Lung (tissue), 12 donors: ENCODE measurements around the gene FBXO31. TPM values are rescaled to one million over a fixed set of nuclear protein-coding genes. Genes with fewer than 3 reads are reported as not detected.

Experiments
- ATAC-seq: fragments of 200-7000 bp; cut with Tn5 transposase; one replicate; pipeline ENCODE4 v1.9.1; 2020; ENCODE audit warnings: moderate number of reproducible peaks; ENCODE audit not compliant: insufficient read depth, low FRiP score
- DNase-seq, 3 donors: peaks; one replicate each; pipeline ENCODE4 v3.0.0-alpha.2; 2013 to 2017
- H3K27ac ChIP-seq, 2 donors: one replicate each; pipeline ENCODE4 v1.5.1; 2013; ENCODE audit warnings: mild to moderate bottlenecking in 2 of 2, moderate library complexity in 2 of 2, control low read depth in 1 of 2, inconsistent platforms in 1 of 2, low read depth in 1 of 2, low read length in 1 of 2
- H3K27me3 ChIP-seq, 3 donors: one replicate each; pipeline ENCODE4 v1.5.1; 2013; ENCODE audit warnings: low read length in 2 of 3; ENCODE audit not compliant: control insufficient read depth in 3 of 3, insufficient read depth in 3 of 3
- H3K36me3 ChIP-seq, 4 donors: one replicate each; pipeline ENCODE4 v1.5.1; 2013; ENCODE audit warnings: low read length in 4 of 4, mild to moderate bottlenecking in 1 of 4, moderate library complexity in 1 of 4; ENCODE audit not compliant: control insufficient read depth in 4 of 4, insufficient read depth in 4 of 4
- H3K4me1 ChIP-seq, 5 donors: one replicate each; pipeline ENCODE4 v1.5.1; 2013; ENCODE audit warnings: low read length in 5 of 5, mild to moderate bottlenecking in 2 of 5, moderate library complexity in 1 of 5; ENCODE audit not compliant: control insufficient read depth in 5 of 5, insufficient read depth in 5 of 5
- H3K4me3 ChIP-seq: one replicate; pipeline ENCODE4 v1.5.1; 2013; ENCODE audit warnings: mild to moderate bottlenecking, control low read depth, moderate library complexity
- H3K9ac ChIP-seq, 2 donors: one replicate each; pipeline ENCODE4 v1.5.1; 2013; ENCODE audit warnings: low read length in 2 of 2, control low read depth in 1 of 2; ENCODE audit not compliant: insufficient read depth in 1 of 2
- H3K9me3 ChIP-seq, 4 donors: one replicate each; pipeline ENCODE4 v1.5.1; 2013; ENCODE audit warnings: low read length in 3 of 4, mild to moderate bottlenecking in 1 of 4, moderate library complexity in 1 of 4; ENCODE audit not compliant: control insufficient read depth in 4 of 4, insufficient read depth in 3 of 4
- WGBS, 2 donors: extraction: QIAGEN DNeasy Blood & Tissue Kit; methylation state at CpG; one replicate each; pipeline ENCODE4 v1.1.7; 2013; 5-methylcytosine and 5-hydroxymethylcytosine counted together
- polyA plus RNA-seq, 2 donors: library from polyadenylated mRNA; stranded (reverse); fragments of 200-250 nt; gene quantifications; one replicate each; pipeline ENCODE4 v1.2.1, GENCODE V29; 2013
- total RNA-seq, 2 donors: library from RNA; depleted of rRNA in 1 of 2; stranded (reverse); fragments of >200 nt in 1 of 2; gene quantifications; one replicate each; pipeline ENCODE4 v1.2.1, GENCODE V29; 2014 to 2021
- TF ChIP-seq, protein P1 (sequence below): IDR thresholded peaks from 2 replicates; pipeline ENCODE4 v1.5.1; 2012; ENCODE audit warnings: mild to moderate bottlenecking; ENCODE audit errors: control extremely low read depth, extremely low read depth
- donor health status: control.
- donor health status: control.
- donor health status: Bipolar disorder and iron deficiency.
- donor health status: healthy.
- donor health status: DM: yes; HTN: yes; CAD: no.

FBXO31 gene
- total and polyA plus RNA-seq, 4 donors = 10.1 to 35.1 (median 23.2) TPM

DNA sequence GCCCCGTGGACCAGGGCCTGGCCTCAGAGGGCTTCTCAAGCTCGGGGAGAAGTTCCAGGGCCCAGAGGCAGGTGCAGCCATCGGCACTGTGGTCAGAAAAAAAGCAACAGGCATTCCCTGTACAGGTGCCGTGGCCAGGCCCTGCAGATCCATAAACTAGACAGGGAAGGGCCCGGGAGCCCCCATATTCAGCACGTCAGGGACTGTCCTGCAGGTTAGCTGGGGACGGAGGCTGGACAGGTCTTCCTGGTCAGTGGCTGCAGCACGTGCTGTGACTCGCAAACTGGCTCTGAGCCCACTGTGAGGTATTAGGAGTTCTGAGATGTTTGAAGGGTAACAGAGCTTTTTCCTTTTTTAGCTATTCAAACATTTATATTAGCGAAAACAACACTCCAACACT is 51.4 kb downstream of the FBXO31 start:
- ATAC-seq (no peak), DNase-seq (no peak)
- no peaks in the 10 kb centered on the region for H3K27me3 ChIP-seq
- TF ChIP-seq, protein P1, sequence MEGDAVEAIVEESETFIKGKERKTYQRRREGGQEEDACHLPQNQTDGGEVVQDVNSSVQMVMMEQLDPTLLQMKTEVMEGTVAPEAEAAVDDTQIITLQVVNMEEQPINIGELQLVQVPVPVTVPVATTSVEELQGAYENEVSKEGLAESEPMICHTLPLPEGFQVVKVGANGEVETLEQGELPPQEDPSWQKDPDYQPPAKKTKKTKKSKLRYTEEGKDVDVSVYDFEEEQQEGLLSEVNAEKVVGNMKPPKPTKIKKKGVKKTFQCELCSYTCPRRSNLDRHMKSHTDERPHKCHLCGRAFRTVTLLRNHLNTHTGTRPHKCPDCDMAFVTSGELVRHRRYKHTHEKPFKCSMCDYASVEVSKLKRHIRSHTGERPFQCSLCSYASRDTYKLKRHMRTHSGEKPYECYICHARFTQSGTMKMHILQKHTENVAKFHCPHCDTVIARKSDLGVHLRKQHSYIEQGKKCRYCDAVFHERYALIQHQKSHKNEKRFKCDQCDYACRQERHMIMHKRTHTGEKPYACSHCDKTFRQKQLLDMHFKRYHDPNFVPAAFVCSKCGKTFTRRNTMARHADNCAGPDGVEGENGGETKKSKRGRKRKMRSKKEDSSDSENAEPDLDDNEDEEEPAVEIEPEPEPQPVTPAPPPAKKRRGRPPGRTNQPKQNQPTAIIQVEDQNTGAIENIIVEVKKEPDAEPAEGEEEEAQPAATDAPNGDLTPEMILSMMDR = no peak
- 86 to 92% methylated on average over 10 of the region's 10 CpGs for WGBS, 2 donors
- no peaks in the 10 kb centered on the region for H3K9me3 ChIP-seq
- H3K9ac ChIP-seq = no peak overlapping the region
- no peak overlapping the region for H3K27ac ChIP-seq
- no peak overlapping the region for H3K4me3 ChIP-seq
- no peaks in the 10 kb centered on the region for H3K4me1 ChIP-seq
- peaks cover 0 to 71% (median 10%) of the 10 kb centered on the region in 4 donors for H3K36me3 ChIP-seq

DNA sequence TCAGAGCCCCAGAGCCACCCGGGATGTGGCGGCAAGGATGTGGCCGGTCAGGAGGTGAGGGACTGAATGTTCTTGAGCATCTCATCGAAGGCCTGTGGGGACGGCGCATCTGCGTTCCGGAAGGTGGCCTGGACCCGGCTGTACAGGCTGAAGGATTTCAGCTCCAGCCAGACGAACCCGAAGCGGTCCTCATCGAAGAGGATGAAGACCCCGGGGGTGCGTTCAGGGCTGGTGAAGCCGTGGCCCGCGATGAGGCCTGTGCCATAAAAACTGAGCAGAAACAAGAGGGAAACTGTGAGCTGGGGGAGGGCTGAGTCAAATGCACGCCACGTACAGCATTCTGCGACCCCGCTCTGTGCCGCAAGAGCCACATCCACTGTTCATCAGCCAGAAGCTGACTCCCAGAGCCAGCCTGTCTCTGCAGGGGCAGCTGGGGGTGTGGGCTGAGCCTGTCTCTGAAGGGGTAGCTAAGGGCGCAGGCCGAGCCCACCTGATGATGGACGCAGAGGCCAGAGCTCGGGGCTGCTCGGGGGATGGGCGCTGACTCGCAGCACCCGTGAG is 52.3 kb downstream of the FBXO31 start:
- 93 to 96% methylated on average over 31 of the region's 31 CpGs for WGBS, 2 donors
- Histone ChIP-seq H3K27ac (no peak overlapping the region), H3K36me3 (peaks cover 0 to 69% (median 10%) of the 10 kb centered on the region in 4 donors), H3K27me3 (no peaks in the 10 kb centered on the region), H3K9me3 (no peaks in the 10 kb centered on the region), H3K4me3 (no peak overlapping the region), H3K9ac (no peak overlapping the region), H3K4me1 (peaks cover 0 to 4% (median 0%) of the 10 kb centered on the region in 5 donors)
- TF ChIP-seq, protein P1 = no peak
- DNase-seq (no peak), ATAC-seq (no peak)

DNA sequence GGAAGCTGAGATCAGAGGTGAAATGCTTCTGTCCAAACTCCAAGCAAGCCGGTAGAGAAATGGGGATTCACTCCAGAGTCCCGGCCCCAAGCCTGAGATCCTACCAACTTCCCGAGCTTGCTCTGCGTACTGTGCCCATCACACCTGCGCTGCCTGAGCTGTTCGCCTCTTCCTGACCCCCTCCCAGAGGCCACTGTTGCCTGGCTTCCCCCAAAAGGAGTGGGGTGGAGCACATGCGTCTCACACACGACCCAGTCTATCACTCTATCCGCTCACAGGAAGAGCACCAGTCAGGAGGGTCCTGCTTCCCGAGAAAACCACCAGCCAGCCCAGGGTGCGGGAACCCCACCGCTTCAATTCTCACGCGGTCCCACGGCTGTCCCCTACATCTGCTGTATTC is 52.9 kb downstream of the FBXO31 start:
- TF ChIP-seq, protein P1 = no peak
- Histone ChIP-seq H3K27ac (no peak overlapping the region), H3K9me3 (no peaks in the 10 kb centered on the region), H3K4me1 (peaks cover 0 to 7% (median 0%) of the 10 kb centered on the region in 5 donors), H3K4me3 (no peak overlapping the region), H3K36me3 (peaks cover 0 to 62% (median 10%) of the 10 kb centered on the region in 4 donors), H3K9ac (no peak overlapping the region), H3K27me3 (no peaks in the 10 kb centered on the region)
- no peak for DNase-seq
- 88 to 97% methylated on average over 15 of the region's 15 CpGs for WGBS, 2 donors
- ATAC-seq = no peak

DNA sequence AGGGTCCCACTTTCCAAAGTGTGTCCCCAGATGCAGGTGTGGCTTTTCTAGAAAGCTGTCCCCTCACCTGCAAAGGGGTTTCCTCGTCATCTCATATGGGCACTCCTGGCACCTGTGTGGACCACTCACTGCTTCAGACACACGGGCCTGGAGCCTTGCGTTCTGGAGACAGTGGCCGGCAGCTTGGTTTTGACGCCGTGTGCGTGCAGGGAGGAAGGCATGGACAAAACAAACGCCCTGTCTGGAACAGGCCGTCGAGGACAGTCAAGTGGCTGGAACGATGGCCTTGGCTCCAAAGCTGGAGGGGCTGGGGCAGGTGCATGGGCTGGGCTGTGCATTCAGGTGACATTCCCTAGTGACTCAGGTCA is 53.3 kb downstream of the FBXO31 start:
- Histone ChIP-seq H3K9ac (no peak overlapping the region), H3K9me3 (no peaks in the 10 kb centered on the region), H3K27me3 (no peaks in the 10 kb centered on the region), H3K36me3 (peaks cover 0 to 59% (median 10%) of the 10 kb centered on the region in 4 donors), H3K4me1 (peaks cover 0 to 7% (median 0%) of the 10 kb centered on the region in 5 donors), H3K4me3 (no peak overlapping the region), H3K27ac (no peak overlapping the region)
- 87 to 92% methylated on average over 11 of the region's 11 CpGs for WGBS, 2 donors
- ATAC-seq = no peak
- DNase-seq = no peak
- TF ChIP-seq, protein P1 = no peak
